HG03139 (cell line): ENCODE data around the gene NAA40.

Experiments
- ATAC-seq: cut with Tn5 transposase; IDR thresholded peaks from one replicate; pipeline ENCODE4 v1.9.1; 2021; ENCODE audit not compliant: unreplicated experiment

NAA40 gene

GRCh38 chr11:63986156-63986931 lies 47.5 kb downstream of the NAA40 start, which contains the start of gene OTUB1:
Gene OTUB1, plus strand, starts transcription at chr11:63986438. Its CDS starts 19 bp downstream, at chr11:63986457.
- ATAC-seq: peak; percentile 87

- ATAC-seq: no peak
These were observed 48.2 kb downstream of the NAA40 start for GRCh38 chr11:63986932-63987513.

GRCh38 chr11:63991558-63991957 lies 52.8 kb downstream of the NAA40 start:
- ATAC-seq: no peak

- ATAC-seq: no peak
These were observed 54.3 kb downstream of the NAA40 start for GRCh38 chr11:63993100-63993499.

- no peak for ATAC-seq
These were observed 55.2 kb downstream of the NAA40 start for GRCh38 chr11:63993993-63994392.

GRCh38 chr11:63996512-63996911 lies 57.7 kb downstream of the NAA40 start:
- no peak for ATAC-seq

- ATAC-seq: no peak
These were observed 58.4 kb downstream of the NAA40 start for GRCh38 chr11:63997104-63997700.

- no peak for ATAC-seq
These were observed 59.1 kb downstream of the NAA40 start for GRCh38 chr11:63997801-63998337.

- ATAC-seq: no peak
These were observed 60.0 kb downstream of the NAA40 start for GRCh38 chr11:63998558-63999348.

GRCh38 chr11:63999349-64000025 lies 60.7 kb downstream of the NAA40 start:
- no peak for ATAC-seq

GRCh38 chr11:64000026-64000739 lies 61.4 kb downstream of the NAA40 start:
- ATAC-seq: no peak

GRCh38 chr11:64000740-64001483 lies 62.1 kb downstream of the NAA40 start:
- no peak for ATAC-seq

GRCh38 chr11:64001484-64002420 lies 63.0 kb downstream of the NAA40 start:
- ATAC-seq: no peak

- ATAC-seq: no peak
These were observed 65.2 kb downstream of the NAA40 start for GRCh38 chr11:64003807-64004589.

GRCh38 chr11:64004590-64004984 lies 65.8 kb downstream of the NAA40 start:
- ATAC-seq: no peak

- ATAC-seq: no peak
These were observed 66.9 kb downstream of the NAA40 start for GRCh38 chr11:64005691-64006090.

GRCh38 chr11:64006398-64006797 lies 67.6 kb downstream of the NAA40 start:
- ATAC-seq: no peak
